ENCODE results near the gene MSRB1.

MSRB1 gene

GRCh38 chr16:1989209-1990100 lies 46.5 kb upstream of the MSRB1 start, which contains the start of gene SYNGR3:
Gene SYNGR3 (plus strand): TSS chr16:1989970. CDS start chr16:1990103, 133 bp downstream.
- Histone ChIP-seq H3K27ac (no peak within 1 kb of the TSS), H3K4me3 (peak within 1 kb of the TSS; percentile 58)
- no peak for DNase-seq (ENCODE audit: low spot score)
- TF ChIP-seq CTCF (IDR thresholded peaks at IDR 0.05), result no peak

- no peak for TF ChIP-seq CTCF (IDR thresholded peaks at IDR 0.05)
- no peak overlapping the region for H3K4me3 ChIP-seq
- no peak for DNase-seq (ENCODE audit: low spot score)
- H3K27ac ChIP-seq, result no peak overlapping the region
Observed at GRCh38 chr16:1987198-1987597, 44.2 kb upstream of the MSRB1 start.

GRCh38 chr16:1985466-1986150 lies 42.6 kb upstream of the MSRB1 start:
- no peak overlapping the region for H3K4me3 ChIP-seq
- TF ChIP-seq CTCF (IDR thresholded peaks at IDR 0.05), result no peak
- no peak overlapping the region for H3K27ac ChIP-seq
- DNase-seq (ENCODE audit: low spot score), result no peak

- Histone ChIP-seq H3K4me3 (peak overlapping the region; percentile 97), H3K27ac (peak overlapping the region in 1 of 2 donors; percentile 88)
- no peak for DNase-seq (ENCODE audit: low spot score)
- TF ChIP-seq CTCF (IDR thresholded peaks at IDR 0.05), result no peak
Observed at GRCh38 chr16:1984347-1985225, 41.6 kb upstream of the MSRB1 start.

GRCh38 chr16:1983544-1984346 lies 40.7 kb upstream of the MSRB1 start, which contains the start of gene GFER:
Gene GFER (plus strand): TSS chr16:1984193. CDS start chr16:1984219, 26 bp downstream.
- peak; percentile 93 for DNase-seq (ENCODE audit: low spot score)

More at GRCh38 chr16:1983544-1984346, 40.7 kb upstream of the MSRB1 start, which contains the start of gene GFER:
- Histone ChIP-seq H3K27ac (peak within 1 kb of the TSS in 1 of 2 donors; percentile 88), H3K4me3 (peak within 1 kb of the TSS; percentile 97)
- no peak for TF ChIP-seq CTCF (IDR thresholded peaks at IDR 0.05)
